Activated CD4-positive, alpha-beta T cell treated with anti-CD3 and anti-CD28 coated beads, Interleukin-2, amount 50 U/mL, for 48 hours (primary cell): ENCODE measurements around the gene HERC3.
"Not testable (repeated sequence)": the region's sequence is repeated elsewhere in the genome, so short reads cannot be mapped to it uniquely, and the experiment has no call there.

ENCODE experiments used
- DNase-seq, 2 experiments: peaks; one replicate each; pipeline ENCODE4 v3.0.0-alpha.2; 2020

Gene HERC3

DNA sequence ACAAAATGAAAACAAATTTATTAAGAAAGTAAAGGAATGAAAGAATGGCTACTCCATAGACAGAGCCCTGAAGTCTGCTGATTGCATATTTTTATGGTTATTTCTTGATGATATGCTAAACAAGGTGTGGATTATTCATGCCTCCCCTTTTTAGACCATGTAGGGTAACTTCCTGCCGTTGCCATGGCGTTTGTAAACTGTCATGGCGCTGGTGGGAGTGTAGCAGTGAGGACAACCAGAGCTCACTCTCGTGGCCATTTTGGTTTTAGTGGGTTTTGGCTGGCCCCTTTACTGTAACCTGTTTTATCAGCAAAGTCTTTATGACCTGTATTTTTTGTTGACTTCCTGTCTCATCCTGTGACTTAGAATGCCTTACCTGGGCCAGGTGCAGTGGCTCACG, 17.5 kb downstream of the HERC3 start:
- not testable (repeated sequence) for DNase-seq

DNA sequence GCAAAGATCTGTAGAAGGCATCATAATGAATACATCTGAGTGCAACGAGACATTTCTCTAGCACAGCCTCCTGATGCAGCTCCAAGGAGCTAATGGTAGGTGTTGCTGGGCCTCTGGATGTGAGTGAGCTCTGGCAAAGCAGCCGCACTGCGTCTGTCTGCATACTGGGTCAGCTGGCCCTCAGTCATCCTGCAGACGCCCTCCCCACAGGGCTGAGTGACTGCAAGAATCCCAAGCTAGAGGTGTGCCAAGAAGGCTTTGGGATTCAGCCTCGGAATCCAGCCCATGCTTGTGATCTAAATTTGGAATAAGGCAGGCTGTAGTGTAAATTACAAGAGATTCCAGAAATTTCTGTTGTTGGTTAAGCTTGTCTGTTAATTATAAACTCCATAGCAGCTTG, 18.5 kb downstream of the HERC3 start:
- no peak for DNase-seq

GRCh38 chr4:88613417-88613875, 21.2 kb downstream of the HERC3 start:
- DNase-seq = no peak

GRCh38 chr4:88614058-88614457, 21.8 kb downstream of the HERC3 start:
- DNase-seq = no peak

DNA sequence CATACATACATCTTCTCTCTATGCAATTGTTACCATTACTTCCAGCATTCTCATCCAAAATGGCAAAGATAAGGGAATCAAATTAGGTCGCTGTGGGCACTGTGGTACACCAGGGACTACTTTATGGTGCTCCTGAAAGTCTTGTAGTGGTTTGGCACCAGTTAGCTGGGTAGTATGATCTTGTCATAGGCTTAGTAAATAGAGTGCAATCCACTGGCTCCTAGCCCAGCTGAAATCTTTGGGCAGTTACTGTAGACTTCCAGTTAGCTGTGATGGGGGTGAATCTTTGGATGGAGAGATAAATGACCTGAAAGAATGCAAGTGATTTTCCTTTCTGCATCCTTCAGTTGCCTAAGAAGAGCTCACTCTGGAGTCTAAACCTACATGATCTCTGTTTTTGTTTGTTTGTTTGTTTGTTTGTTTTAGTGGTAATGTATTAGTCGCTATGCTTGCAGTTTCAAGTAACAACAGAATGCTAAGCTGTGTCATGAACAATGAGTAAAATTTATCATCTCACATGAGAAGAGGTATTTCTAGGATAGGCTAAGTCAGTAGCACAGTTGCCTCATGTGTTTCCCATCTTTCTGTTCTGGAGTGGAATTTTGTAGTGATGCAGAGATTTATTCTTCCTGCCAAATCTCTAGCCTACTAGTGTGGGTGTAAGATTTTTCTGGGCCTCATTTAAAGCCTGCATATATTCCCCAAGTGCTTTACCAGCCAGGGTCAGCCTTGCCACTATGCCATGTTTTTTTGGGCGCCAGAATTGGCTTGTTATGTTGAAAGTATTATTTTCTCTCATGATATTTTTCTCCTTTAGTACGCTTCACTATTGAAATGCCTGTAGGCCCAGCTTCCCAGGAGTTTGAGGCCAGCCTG, 24.2 kb downstream of the HERC3 start:
- DNase-seq = no peak

DNA sequence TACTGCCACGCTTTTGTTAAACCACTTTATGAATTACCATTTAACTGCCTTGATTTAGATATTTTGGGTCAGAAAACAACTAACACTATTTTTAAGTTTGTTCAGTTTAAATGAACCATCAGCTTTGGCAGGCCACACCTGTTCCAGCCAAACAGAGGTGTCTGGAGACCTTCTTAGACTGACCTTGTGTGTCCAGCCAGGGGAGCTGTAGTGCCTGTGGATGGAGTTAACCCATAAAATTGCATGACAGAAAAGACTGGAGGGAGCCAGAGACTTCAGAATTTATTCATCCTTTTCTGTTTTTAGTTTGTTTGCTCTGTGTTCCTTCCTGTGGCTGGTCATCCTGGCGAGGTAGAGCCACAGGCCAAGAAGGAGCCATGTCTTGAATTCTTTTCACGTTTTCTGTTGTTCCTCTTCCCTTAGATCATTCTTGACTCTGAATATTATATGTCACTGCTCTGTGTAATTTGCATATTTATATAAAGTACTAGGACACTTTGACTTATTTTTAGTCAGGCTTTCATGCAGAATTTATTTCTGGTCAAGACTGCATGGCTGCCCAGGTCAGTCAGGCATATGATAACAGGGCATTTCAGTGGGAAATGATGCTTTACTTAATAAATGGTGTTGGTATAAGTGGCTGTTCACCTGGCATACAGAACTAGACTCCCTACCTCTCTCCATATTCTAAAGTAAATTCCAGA, 26.7 kb downstream of the HERC3 start:
- DNase-seq = no peak

GRCh38 chr4:88619971-88620370, 27.7 kb downstream of the HERC3 start:
- DNase-seq = no peak

DNA sequence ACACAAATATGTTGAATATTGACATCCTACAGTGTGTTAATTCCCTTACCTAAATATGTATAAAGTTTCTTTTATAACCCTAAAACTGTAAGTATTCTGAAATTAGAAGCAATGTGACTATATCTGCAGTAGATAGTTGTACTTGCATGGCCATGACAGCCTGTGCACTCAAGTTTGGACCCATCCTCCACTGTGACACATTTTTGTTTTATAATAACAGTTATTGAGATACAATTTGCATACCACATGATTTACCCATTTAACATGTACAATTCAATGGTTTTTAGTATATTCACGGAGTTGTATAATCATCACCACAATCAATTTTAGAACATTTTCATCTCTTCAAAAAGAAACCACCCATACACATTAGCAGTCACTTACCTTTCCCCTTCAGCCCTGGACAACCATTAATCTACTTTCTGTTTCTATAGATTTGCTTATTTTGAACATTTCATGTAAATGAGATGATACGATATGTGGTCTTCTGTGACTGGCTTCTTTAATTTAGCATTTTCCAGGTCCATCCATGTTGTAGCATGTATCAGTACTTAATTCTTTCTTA, 29.6 kb downstream of the HERC3 start:
- no peak for DNase-seq

- no peak for DNase-seq
Measured at GRCh38 chr4:88623097-88623496, 30.8 kb downstream of the HERC3 start.

DNA sequence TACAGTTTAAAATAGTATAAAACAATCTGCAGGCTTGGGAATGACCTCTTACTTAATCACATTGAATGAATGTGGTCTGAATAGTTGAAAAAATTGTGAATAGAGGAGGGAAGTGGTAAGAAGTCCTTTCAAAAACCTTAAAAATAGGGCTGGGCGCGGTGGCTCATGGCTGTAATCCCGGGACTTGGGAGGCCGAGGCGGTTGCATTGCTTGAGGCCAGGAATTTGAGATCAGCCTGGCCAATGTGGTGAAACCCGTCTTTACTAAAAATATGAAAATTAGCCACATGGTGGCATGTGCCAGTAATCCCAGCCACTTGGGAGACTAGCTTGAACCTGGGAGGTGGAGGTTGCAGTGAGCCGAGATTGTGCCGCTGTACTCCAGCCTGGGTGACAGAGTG, 36.5 kb downstream of the HERC3 start:
- DNase-seq = no peak

GRCh38 chr4:88629826-88630225, 37.5 kb downstream of the HERC3 start:
- DNase-seq = no peak

GRCh38 chr4:88630756-88631155, 38.5 kb downstream of the HERC3 start:
- DNase-seq = no peak

GRCh38 chr4:88643932-88644331, 51.7 kb downstream of the HERC3 start:
- no peak for DNase-seq

GRCh38 chr4:88645994-88646393, 53.7 kb downstream of the HERC3 start:
- DNase-seq = no peak

GRCh38 chr4:88646528-88647280, 54.4 kb downstream of the HERC3 start:
- no peak for DNase-seq

DNA sequence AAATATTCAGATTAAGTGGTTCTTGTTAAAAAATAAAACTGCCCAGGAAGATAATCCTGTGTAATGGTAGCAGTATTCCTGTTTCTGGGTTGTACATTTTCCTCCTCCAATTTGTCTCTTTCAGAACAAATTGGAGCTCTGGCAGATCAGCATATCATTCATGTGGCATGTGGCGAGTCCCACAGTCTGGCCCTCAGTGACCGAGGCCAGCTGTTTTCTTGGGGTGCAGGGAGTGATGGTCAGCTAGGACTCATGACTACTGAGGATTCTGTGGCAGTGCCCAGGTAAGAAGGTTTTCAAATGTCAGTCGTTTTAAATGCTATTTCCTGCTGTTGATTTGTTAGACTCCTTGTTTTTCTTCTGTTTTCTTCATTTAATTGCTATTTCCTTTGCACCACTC, 57.4 kb downstream of the HERC3 start:
- DNase-seq = no peak

GRCh38 chr4:88653371-88653946, 61.2 kb downstream of the HERC3 start:
- DNase-seq = no peak

DNA sequence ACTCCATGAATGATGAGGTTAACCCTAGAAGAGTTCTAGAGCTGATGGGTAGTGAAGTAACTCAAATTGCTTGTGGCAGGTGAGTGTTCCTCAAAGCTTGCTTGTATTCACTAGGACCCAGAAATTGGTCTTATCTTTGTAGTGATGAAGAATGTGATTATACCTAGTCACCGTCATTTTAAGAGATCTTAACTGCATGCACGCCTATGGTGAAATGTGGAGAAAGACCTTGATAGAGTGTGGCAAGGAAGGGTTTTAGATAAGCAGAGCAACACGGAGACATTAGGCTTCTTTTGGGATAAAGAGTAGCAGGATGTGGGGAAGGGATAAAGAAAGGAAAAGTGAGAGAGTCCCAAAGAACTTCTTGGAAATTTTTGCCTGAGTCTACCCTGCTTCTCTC, 62.9 kb downstream of the HERC3 start:
- DNase-seq = no peak

DNA sequence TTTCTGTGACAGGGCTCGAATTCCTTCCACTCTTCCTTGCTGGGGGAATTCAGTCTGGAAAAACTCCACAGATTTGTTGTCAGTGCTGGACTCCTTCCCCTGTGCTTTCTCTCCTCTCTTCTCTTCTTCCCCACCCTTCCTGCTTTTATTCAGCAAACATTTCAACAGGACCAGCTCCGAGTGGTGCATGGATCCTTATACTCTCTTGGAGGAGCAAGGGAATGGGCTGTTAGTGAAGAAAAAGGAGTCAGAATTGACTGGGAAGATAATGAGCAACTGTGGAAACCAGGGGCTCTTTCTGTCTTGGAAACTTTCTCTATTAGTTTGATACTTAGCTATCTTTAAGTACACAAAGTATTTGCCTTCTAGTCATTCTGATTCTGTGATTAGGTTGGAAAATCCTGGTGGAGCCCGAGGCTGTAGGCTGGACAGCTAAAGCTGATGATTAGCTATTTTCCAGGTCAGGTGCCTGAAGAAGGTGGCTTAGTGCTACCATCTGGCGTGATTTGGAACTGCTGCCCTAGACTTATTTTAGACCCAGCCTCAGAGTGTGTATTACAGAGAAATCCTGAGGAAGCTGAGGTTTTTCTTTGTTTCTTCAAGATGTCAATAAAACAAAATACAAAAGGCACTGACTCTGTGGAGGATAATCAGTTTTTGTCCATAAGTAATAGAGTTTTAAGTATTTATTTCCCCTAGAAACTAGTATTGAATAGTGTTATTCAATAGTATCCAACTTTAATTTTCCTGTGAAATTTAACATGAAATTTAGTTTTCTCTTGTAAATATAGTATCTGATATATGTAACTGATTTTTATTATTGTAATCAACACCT, 67.0 kb downstream of the HERC3 start:
- DNase-seq = peak; percentile 25 to 35

DNA sequence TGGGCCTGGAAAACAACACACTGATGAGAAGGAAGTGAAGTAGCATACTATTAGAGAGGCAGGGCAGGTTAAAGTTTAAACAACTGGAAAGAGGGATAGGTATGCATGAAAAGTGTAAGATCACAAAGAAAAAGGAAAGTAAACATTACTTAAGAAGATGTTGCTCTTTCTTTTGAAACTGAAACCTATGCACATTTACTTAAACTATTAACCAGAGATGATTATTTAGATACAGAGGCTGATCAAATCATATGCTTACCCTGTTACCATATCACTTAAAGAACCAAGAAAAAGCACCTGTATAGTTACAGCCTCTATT, 67.6 kb downstream of the HERC3 start:
- DNase-seq = no peak

DNA sequence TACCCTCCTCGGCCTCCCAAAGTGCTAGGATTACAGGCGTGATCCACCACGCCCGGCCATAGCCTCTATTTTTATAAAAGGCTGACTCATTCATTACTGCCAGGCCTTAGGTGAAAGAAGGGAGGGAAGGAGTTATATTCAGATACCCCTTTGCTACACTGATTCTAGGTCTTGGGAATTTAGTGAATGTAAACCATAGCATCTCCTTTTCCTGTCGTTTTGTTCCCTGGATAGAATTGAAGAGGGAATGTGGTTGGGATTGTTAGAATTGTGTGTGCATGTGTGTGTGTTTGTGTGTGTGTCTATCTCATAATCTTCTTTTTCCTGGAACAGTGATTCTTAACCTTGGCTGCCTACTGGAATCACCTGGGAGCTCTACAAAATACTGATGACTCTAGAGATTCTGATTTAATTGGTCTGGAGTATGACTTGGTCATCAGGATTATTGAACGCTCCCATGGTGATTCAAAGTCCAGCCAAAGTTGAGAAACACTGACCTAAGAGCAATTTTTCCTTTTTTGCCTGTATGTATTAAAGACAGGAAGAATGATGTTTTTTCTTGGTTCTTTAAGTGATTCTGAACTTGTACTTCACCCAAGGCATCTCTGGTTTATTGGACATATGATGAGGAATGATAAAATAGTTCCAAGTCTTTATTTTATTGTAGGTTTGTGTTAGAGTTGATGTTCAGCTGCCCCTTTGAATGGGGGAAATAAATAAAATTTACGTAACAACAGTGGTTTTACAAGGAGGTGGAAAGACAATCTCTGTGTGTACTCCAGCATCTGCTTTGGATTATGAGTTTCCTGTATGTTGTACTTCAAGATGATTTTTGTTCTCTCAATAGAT, 68.4 kb downstream of the HERC3 start:
- DNase-seq = no peak
